ENCODE results near the gene MTMR12. TPM values are rescaled to one million over a fixed set of nuclear protein-coding genes. Genes with fewer than 3 reads are reported as not detected.

The MTMR12 gene
- total and polyA plus RNA-seq, 2 donors from 2014 or later: 9.3 to 52.8 TPM

DNA sequence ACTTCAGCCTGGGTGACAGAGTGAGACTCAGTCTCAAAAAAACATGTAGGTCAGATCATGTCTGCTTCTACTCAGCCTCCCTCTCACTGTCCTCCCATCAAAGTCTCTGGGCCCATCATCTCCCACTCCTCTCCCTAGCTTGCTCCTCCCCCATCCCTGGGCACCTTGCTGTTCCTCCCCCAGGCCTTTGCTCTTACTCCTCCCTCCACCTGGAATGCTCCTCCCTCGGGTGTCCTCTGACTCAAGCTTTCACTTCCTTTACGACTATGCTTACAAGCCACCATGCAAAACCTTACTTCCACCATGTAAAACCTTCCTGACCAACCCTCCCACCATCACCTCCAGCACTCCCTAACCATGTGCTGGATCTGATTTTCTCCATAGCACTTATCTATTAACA is 51.5 kb downstream of the MTMR12 start:
- TF ChIP-seq, protein P1, sequence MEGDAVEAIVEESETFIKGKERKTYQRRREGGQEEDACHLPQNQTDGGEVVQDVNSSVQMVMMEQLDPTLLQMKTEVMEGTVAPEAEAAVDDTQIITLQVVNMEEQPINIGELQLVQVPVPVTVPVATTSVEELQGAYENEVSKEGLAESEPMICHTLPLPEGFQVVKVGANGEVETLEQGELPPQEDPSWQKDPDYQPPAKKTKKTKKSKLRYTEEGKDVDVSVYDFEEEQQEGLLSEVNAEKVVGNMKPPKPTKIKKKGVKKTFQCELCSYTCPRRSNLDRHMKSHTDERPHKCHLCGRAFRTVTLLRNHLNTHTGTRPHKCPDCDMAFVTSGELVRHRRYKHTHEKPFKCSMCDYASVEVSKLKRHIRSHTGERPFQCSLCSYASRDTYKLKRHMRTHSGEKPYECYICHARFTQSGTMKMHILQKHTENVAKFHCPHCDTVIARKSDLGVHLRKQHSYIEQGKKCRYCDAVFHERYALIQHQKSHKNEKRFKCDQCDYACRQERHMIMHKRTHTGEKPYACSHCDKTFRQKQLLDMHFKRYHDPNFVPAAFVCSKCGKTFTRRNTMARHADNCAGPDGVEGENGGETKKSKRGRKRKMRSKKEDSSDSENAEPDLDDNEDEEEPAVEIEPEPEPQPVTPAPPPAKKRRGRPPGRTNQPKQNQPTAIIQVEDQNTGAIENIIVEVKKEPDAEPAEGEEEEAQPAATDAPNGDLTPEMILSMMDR (IDR thresholded peaks at IDR 0.05; ENCODE audit: borderline replicate concordance, extremely low read depth, insufficient read depth): no peak
- intact Hi-C loops (cut with DNase I): no loop called here
- FAIRE-seq: no peak
- Histone ChIP-seq H3K36me3 (ENCODE audit: control insufficient read depth in 2 of 3, insufficient read depth in 3 of 3, low read length in 3 of 3) (peaks cover 4 to 53% (median 21%) of the 10 kb centered on the region in 3 donors), H3K9ac (ENCODE audit: low read length in 3 of 3) (no peak overlapping the region), H3K4me1 (ENCODE audit: control insufficient read depth in 2 of 3, insufficient read depth in 2 of 3, low read depth in 1 of 3, low read length in 3 of 3) (peaks cover 0 to 5% (median 0%) of the 10 kb centered on the region in 3 donors), H3K4me3 (ENCODE audit: low read length in 3 of 3) (no peak overlapping the region), H3K27me3 (ENCODE audit: control insufficient read depth, insufficient read depth, low read length) (no peaks in the 10 kb centered on the region), H3K27ac (ENCODE audit: low read depth in 2 of 2, low read length in 2 of 2) (no peak overlapping the region), H3K9me3 (ENCODE audit: control insufficient read depth in 2 of 3, insufficient read depth in 1 of 3, low read length in 3 of 3) (no peaks in the 10 kb centered on the region)
- no peak for DNase-seq

DNA sequence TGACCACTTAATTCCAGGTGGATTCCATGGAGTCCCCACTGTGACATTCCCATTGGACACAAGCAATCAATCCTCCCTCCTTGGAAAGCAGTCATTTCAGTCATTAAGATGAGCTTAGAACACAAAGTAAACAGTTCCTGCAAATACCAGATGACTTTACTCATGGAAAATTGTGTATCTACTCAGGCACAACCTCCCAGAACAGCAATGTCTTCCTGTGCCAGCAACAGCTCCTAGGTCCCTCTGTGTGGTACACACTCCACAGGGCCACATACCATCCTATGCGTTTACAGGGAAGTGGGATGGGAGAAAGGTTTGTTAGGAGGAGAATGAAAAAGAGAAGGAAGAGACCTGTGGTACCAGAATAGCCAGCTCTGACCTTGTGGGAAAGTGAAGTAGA is 53.7 kb downstream of the MTMR12 start:
- Histone ChIP-seq H3K4me3 (ENCODE audit: low read length in 3 of 3) (no peak overlapping the region), H3K9ac (ENCODE audit: low read length in 3 of 3) (no peak overlapping the region), H3K27ac (ENCODE audit: low read depth in 2 of 2, low read length in 2 of 2) (no peak overlapping the region), H3K9me3 (ENCODE audit: control insufficient read depth in 2 of 3, insufficient read depth in 1 of 3, low read length in 3 of 3) (no peaks in the 10 kb centered on the region), H3K4me1 (ENCODE audit: control insufficient read depth in 2 of 3, insufficient read depth in 2 of 3, low read depth in 1 of 3, low read length in 3 of 3) (peaks cover 0 to 7% (median 2%) of the 10 kb centered on the region in 3 donors), H3K27me3 (ENCODE audit: control insufficient read depth, insufficient read depth, low read length) (no peaks in the 10 kb centered on the region), H3K36me3 (ENCODE audit: control insufficient read depth in 2 of 3, insufficient read depth in 3 of 3, low read length in 3 of 3) (peaks cover 4 to 42% (median 17%) of the 10 kb centered on the region in 3 donors)
- DNase-seq: no peak
- FAIRE-seq: no peak
- TF ChIP-seq, protein P1 (IDR thresholded peaks at IDR 0.05; ENCODE audit: borderline replicate concordance, extremely low read depth, insufficient read depth): no peak
- intact Hi-C loops (cut with DNase I): no loop called here

DNA sequence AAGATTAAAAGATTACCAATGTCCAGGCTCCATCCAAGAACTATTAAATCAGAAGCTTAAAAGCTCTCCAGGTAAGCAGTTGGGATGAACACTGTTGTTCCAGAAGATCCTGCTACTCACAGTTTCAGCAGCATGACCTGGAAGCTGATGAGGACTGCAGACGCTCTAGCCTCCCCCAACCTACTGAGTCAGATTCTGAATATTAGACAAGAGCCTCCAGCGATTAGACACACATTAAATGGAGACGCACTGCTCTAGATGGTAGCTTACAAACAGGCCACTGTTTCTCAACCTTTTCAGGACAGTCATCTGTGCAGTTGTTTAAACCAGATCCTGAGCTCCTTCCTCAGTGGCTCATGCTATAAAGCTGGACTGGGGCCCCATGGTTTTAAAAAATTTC is 54.3 kb downstream of the MTMR12 start:
- peaks cover 4 to 37% (median 19%) of the 10 kb centered on the region in 3 donors for H3K36me3 ChIP-seq (ENCODE audit: control insufficient read depth in 2 of 3, insufficient read depth in 3 of 3, low read length in 3 of 3)
- TF ChIP-seq, protein P1 (IDR thresholded peaks at IDR 0.05; ENCODE audit: borderline replicate concordance, extremely low read depth, insufficient read depth): no peak
- DNase-seq: no peak
- no peak overlapping the region for H3K4me3 ChIP-seq (ENCODE audit: low read length in 3 of 3)
- intact Hi-C loops (cut with DNase I): no loop called here
- H3K27me3 ChIP-seq (ENCODE audit: control insufficient read depth, insufficient read depth, low read length): no peaks in the 10 kb centered on the region
- peaks cover 0 to 7% (median 2%) of the 10 kb centered on the region in 3 donors for H3K4me1 ChIP-seq (ENCODE audit: control insufficient read depth in 2 of 3, insufficient read depth in 2 of 3, low read depth in 1 of 3, low read length in 3 of 3)
- no peak overlapping the region for H3K9ac ChIP-seq (ENCODE audit: low read length in 3 of 3)
- no peak overlapping the region for H3K27ac ChIP-seq (ENCODE audit: low read depth in 2 of 2, low read length in 2 of 2)
- H3K9me3 ChIP-seq (ENCODE audit: control insufficient read depth in 2 of 3, insufficient read depth in 1 of 3, low read length in 3 of 3): no peaks in the 10 kb centered on the region
- FAIRE-seq: no peak

DNA sequence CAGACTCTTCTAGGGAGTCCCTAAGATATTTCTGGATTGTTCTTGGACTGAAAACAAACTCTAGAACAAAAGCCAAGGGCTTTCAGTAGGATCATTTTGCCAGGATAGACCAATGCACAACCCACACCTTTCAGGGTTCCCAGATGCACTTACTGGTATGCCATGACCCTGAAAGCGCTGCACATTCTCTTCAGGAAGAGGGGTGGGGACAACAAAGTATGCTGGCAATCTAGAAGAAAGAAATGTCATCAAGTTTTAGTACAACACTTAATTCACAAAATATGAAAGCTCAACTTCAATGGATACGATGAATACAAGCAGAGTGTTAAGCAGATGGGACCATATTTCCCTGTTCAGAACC is 57.2 kb downstream of the MTMR12 start:
- peaks cover 0 to 14% (median 2%) of the 10 kb centered on the region in 3 donors for H3K4me1 ChIP-seq (ENCODE audit: control insufficient read depth in 2 of 3, insufficient read depth in 2 of 3, low read depth in 1 of 3, low read length in 3 of 3)
- peak overlapping the region; percentile 14 to 75 for H3K27ac ChIP-seq (ENCODE audit: low read depth in 2 of 2, low read length in 2 of 2)
- no peaks in the 10 kb centered on the region for H3K27me3 ChIP-seq (ENCODE audit: control insufficient read depth, insufficient read depth, low read length)
- DNase-seq (no peak), FAIRE-seq (no peak)
- intact Hi-C loops (cut with DNase I): no loop called here
- H3K36me3 ChIP-seq (ENCODE audit: control insufficient read depth in 2 of 3, insufficient read depth in 3 of 3, low read length in 3 of 3): peaks cover 0 to 23% (median 17%) of the 10 kb centered on the region in 3 donors
- H3K9me3 ChIP-seq (ENCODE audit: control insufficient read depth in 2 of 3, insufficient read depth in 1 of 3, low read length in 3 of 3): no peaks in the 10 kb centered on the region
- TF ChIP-seq, protein P1 (IDR thresholded peaks at IDR 0.05; ENCODE audit: borderline replicate concordance, extremely low read depth, insufficient read depth): no peak
- H3K9ac ChIP-seq (ENCODE audit: low read length in 3 of 3): no peak overlapping the region
- H3K4me3 ChIP-seq (ENCODE audit: low read length in 3 of 3): no peak overlapping the region

Measured in kidney (tissue), 14 donors.